Fibroblast of mammary gland (primary cell): ENCODE measurements around the gene C1orf53.
A peak's percentile ranks its signal among the peaks of the same experiment; 100 is the strongest.
"Not testable (repeated sequence)": the region's sequence is repeated elsewhere in the genome, so short reads cannot be mapped to it uniquely, and the experiment has no call there.

Experiments
- DNase-seq: peaks from one replicate; pipeline ENCODE4 v3.0.0-alpha.2; 2010; ENCODE audit warnings: low read depth
- H3K4me3 ChIP-seq: 2 replicates; pipeline ENCODE4 v1.5.1; 2011; ENCODE audit warnings: low read depth, mild to moderate bottlenecking, low read length, moderate library complexity; ENCODE audit not compliant: control insufficient read depth
- CTCF ChIP-seq: conservative IDR thresholded peaks from 2 replicates; pipeline ENCODE4 v1.5.1; 2011; ENCODE audit warnings: low read depth, low read length, inconsistent platforms; ENCODE audit not compliant: control insufficient read depth, insufficient read depth

Gene C1orf53

GRCh38 chr1:197902454-197903195, at the start of gene C1orf53:
C1orf53 (plus strand) TSS chr1:197902630; CDS start chr1:197902650, 20 bp downstream.
- peak; percentile 81 for DNase-seq
- peak within 1 kb of the TSS; percentile 77 for H3K4me3 ChIP-seq
- no peak for TF ChIP-seq CTCF

- not testable (repeated sequence) for DNase-seq, H3K4me3 ChIP-seq
Measured at GRCh38 chr1:197855751-197856150, 46.7 kb upstream of the C1orf53 start.

GRCh38 chr1:197857477-197857876, 45.0 kb upstream of the C1orf53 start:
- TF ChIP-seq CTCF = no peak
- DNase-seq = no peak
- H3K4me3 ChIP-seq = no peak overlapping the region

- no peak for DNase-seq
- TF ChIP-seq CTCF = no peak
- H3K4me3 ChIP-seq = no peak overlapping the region
Measured at GRCh38 chr1:197859024-197859423, 43.4 kb upstream of the C1orf53 start.

- TF ChIP-seq CTCF = no peak
- H3K4me3 ChIP-seq = no peak overlapping the region
- DNase-seq = no peak
Measured at GRCh38 chr1:197862221-197862620, 40.2 kb upstream of the C1orf53 start.

- TF ChIP-seq CTCF = no peak
- DNase-seq = no peak
- H3K4me3 ChIP-seq = no peak overlapping the region
Measured at GRCh38 chr1:197862671-197863070, 39.8 kb upstream of the C1orf53 start.

- no peak overlapping the region for H3K4me3 ChIP-seq
- DNase-seq = no peak
- no peak for TF ChIP-seq CTCF
Measured at GRCh38 chr1:197865809-197866208, 36.6 kb upstream of the C1orf53 start.
